ENCODE data around the gene PRLR. TPM values are rescaled to one million over a fixed set of nuclear protein-coding genes. Genes with fewer than 3 reads are reported as not detected.

Gene PRLR
- total RNA-seq, 1 experiment from 2014 or later = 0.59 TPM

- intact Hi-C loops (cut with micrococcal nuclease; ENCODE audit: unreplicated experiment) = loop anchor here (10.0 kb wide), 1 partner anchor 697 kb away; no protein-coding TSS in a partner anchor
- H3K4me3 Mint-ChIP-seq (ENCODE audit: low read depth, unreplicated experiment) = no peak overlapping the region
- no peak for TF ChIP-seq CTCF (IDR thresholded peaks at IDR 0.05; ENCODE audit: unreplicated experiment)
- peaks cover 10% of the 10 kb centered on the region for H3K4me1 Mint-ChIP-seq (ENCODE audit: low read depth, unreplicated experiment)
- BruUV-seq (replicated peaks) = no TSS peak
- H3K9me3 Mint-ChIP-seq (ENCODE audit: low read depth, unreplicated experiment) = peaks cover 3% of the 10 kb centered on the region
- DNase-seq = no peak
- H3K36me3 Mint-ChIP-seq (ENCODE audit: insufficient read depth, unreplicated experiment) = peaks cover 5% of the 10 kb centered on the region
- peaks cover 76% of the 10 kb centered on the region for H3K27me3 Mint-ChIP-seq (ENCODE audit: unreplicated experiment)
- CTCF ChIA-PET = no interaction called here
- no peak overlapping the region for H3K27ac Mint-ChIP-seq (ENCODE audit: unreplicated experiment)
Observed at GRCh38 chr5:35227720-35228119, 2.6 kb downstream of the PRLR start.

- Mint-ChIP-seq H3K9me3 (ENCODE audit: low read depth, unreplicated experiment) (peaks cover 7% of the 10 kb centered on the region), H3K36me3 (ENCODE audit: insufficient read depth, unreplicated experiment) (no peaks in the 10 kb centered on the region), H3K27ac (ENCODE audit: unreplicated experiment) (no peak overlapping the region), H3K4me3 (ENCODE audit: low read depth, unreplicated experiment) (no peak overlapping the region), H3K4me1 (ENCODE audit: low read depth, unreplicated experiment) (no peaks in the 10 kb centered on the region), H3K27me3 (ENCODE audit: unreplicated experiment) (peaks cover 46% of the 10 kb centered on the region)
- DNase-seq = no peak
- no peak for TF ChIP-seq CTCF (IDR thresholded peaks at IDR 0.05; ENCODE audit: unreplicated experiment)
- no TSS peak for BruUV-seq (replicated peaks)
- CTCF ChIA-PET = no interaction called here
- intact Hi-C loops (cut with micrococcal nuclease; ENCODE audit: unreplicated experiment) = loop anchor here (10.0 kb wide), 1 partner anchor 701 kb away; no protein-coding TSS in a partner anchor
Observed at GRCh38 chr5:35223787-35224395, 6.4 kb downstream of the PRLR start.

- intact Hi-C loops (cut with micrococcal nuclease; ENCODE audit: unreplicated experiment) = loop anchor here (10.0 kb wide), 1 partner anchor 704 kb away; no protein-coding TSS in a partner anchor
- no peak for TF ChIP-seq CTCF (IDR thresholded peaks at IDR 0.05; ENCODE audit: unreplicated experiment)
- CTCF ChIA-PET = no interaction called here
Observed at GRCh38 chr5:35220967-35221366, 9.3 kb downstream of the PRLR start.

GRCh38 chr5:35218981-35219380 lies 11.3 kb downstream of the PRLR start:
- no peak overlapping the region for H3K4me3 Mint-ChIP-seq (ENCODE audit: low read depth, unreplicated experiment)
- CTCF ChIA-PET = interaction anchor here (0.6 kb wide), 1 partner anchor 29 kb away, joined by 5 read pairs; no protein-coding TSS in a partner anchor
- no TSS peak for BruUV-seq (replicated peaks)
- intact Hi-C loops (cut with micrococcal nuclease; ENCODE audit: unreplicated experiment) = no loop called here
- H3K36me3 Mint-ChIP-seq (ENCODE audit: insufficient read depth, unreplicated experiment) = no peaks in the 10 kb centered on the region
- no peaks in the 10 kb centered on the region for H3K4me1 Mint-ChIP-seq (ENCODE audit: low read depth, unreplicated experiment)
- TF ChIP-seq CTCF (IDR thresholded peaks at IDR 0.05; ENCODE audit: unreplicated experiment) = no peak
- H3K27ac Mint-ChIP-seq (ENCODE audit: unreplicated experiment) = no peak overlapping the region
- no peak for DNase-seq
- H3K9me3 Mint-ChIP-seq (ENCODE audit: low read depth, unreplicated experiment) = peaks cover 7% of the 10 kb centered on the region
- peaks cover 10% of the 10 kb centered on the region for H3K27me3 Mint-ChIP-seq (ENCODE audit: unreplicated experiment)

More at GRCh38 chr5:35220967-35221366, 9.3 kb downstream of the PRLR start:
- BruUV-seq (replicated peaks) = no TSS peak
- Mint-ChIP-seq H3K27ac (ENCODE audit: unreplicated experiment) (no peak overlapping the region), H3K4me3 (ENCODE audit: low read depth, unreplicated experiment) (no peak overlapping the region), H3K4me1 (ENCODE audit: low read depth, unreplicated experiment) (no peaks in the 10 kb centered on the region), H3K27me3 (ENCODE audit: unreplicated experiment) (peaks cover 19% of the 10 kb centered on the region), H3K36me3 (ENCODE audit: insufficient read depth, unreplicated experiment) (no peaks in the 10 kb centered on the region), H3K9me3 (ENCODE audit: low read depth, unreplicated experiment) (peaks cover 7% of the 10 kb centered on the region)
- DNase-seq = no peak

Data from Calu3 (cell line).